IMR-90 (cell line): ENCODE measurements around the gene ARPIN. TPM values are rescaled to one million over a fixed set of nuclear protein-coding genes. Genes with fewer than 3 reads are reported as not detected.

Experiments
- ATAC-seq: fragments of 200-7000 bp; cut with Tn5 transposase; 2 replicates; pipeline ENCODE4 v1.9.1; 2020; ENCODE audit warnings: low read depth, mild to moderate bottlenecking, moderate library complexity
- BruUV-seq: library from RNA; stranded (reverse); fragments of 400-500 nt; replicated peaks from 2 replicates; lab custom pipeline; 2021; lab: Mats Ljungman, UMichigan
- CTCF ChIA-PET: fragments of 300-600 bp; formaldehyde crosslinking; extraction: SDS; loops from one replicate; lab custom pipeline; 2021; ENCODE audit warnings: antibody characterized with exemption; lab: Yijun Ruan, JAX
- POLR2A ChIA-PET: fragments of 300-600 bp; sonication (Branson Sonifier 250); formaldehyde crosslinking; loops from one replicate; lab custom pipeline; 2022; ENCODE audit warnings: antibody characterized with exemption; ENCODE audit not compliant: unreplicated experiment; lab: Charles Lee
- DNase-seq: peaks from one replicate; pipeline ENCODE4 v3.0.0; 2013
- H2AFZ ChIP-seq: replicated peaks from 2 replicates; pipeline ENCODE3; 2013; ENCODE audit warnings: low read length, mild to moderate bottlenecking; ENCODE audit not compliant: poor library complexity
- H2AK5ac ChIP-seq: 2 replicates; pipeline ENCODE4 v1.6.1; 2013; ENCODE audit warnings: low read depth, low read length, inconsistent platforms
- H2AK9ac ChIP-seq: replicated peaks from 2 replicates; pipeline ENCODE3; 2013; ENCODE audit warnings: mild to moderate bottlenecking, low read depth, low read length, moderate library complexity; ENCODE audit not compliant: poor library complexity
- H2BK120ac ChIP-seq: 2 replicates; pipeline ENCODE4 v1.6.1; 2013; ENCODE audit warnings: low read depth, low read length, inconsistent platforms
- H2BK15ac ChIP-seq: 3 replicates; pipeline ENCODE4 v1.6.1; 2013; ENCODE audit warnings: low read depth, low read length, inconsistent platforms
- H2BK20ac ChIP-seq: 2 replicates; pipeline ENCODE4 v1.6.1; 2013; ENCODE audit warnings: low read depth, mild to moderate bottlenecking, inconsistent platforms, low read length, moderate library complexity
- H2BK5ac ChIP-seq: 2 replicates; pipeline ENCODE4 v1.6.1; 2013; ENCODE audit warnings: mild to moderate bottlenecking, low read depth, low read length, inconsistent platforms; ENCODE audit not compliant: poor library complexity, severe bottlenecking
- H3K14ac ChIP-seq: replicated peaks from 2 replicates; pipeline ENCODE4 v1.6.1; 2013; ENCODE audit warnings: low read depth, low read length, inconsistent platforms
- H3K18ac ChIP-seq: 2 replicates; pipeline ENCODE4 v1.6.1; 2013; ENCODE audit warnings: low read depth, low read length, control low read depth
- H3K23ac ChIP-seq: 2 replicates; pipeline ENCODE4 v1.6.1; 2013; ENCODE audit warnings: low read depth, low read length, inconsistent platforms
- H3K27ac ChIP-seq: 2 replicates; pipeline ENCODE4 v1.5.1; 2013; ENCODE audit warnings: mild to moderate bottlenecking, control low read depth, low read length; ENCODE audit not compliant: insufficient read depth
- H3K27me3 ChIP-seq: 2 replicates; pipeline ENCODE4 v1.6.1; 2013; ENCODE audit warnings: low read length; ENCODE audit not compliant: control insufficient read depth, insufficient read depth
- H3K36me3 ChIP-seq: 2 replicates; pipeline ENCODE4 v1.6.1; 2013; ENCODE audit warnings: low read length, mixed read lengths; ENCODE audit not compliant: control insufficient read depth, insufficient read depth
- H3K4ac ChIP-seq: 2 replicates; pipeline ENCODE4 v1.6.1; 2013; ENCODE audit warnings: low read depth, low read length, inconsistent platforms
- H3K4me1 ChIP-seq: 2 replicates; pipeline ENCODE4 v1.6.1; 2013; ENCODE audit warnings: low read length, mixed read lengths; ENCODE audit not compliant: control insufficient read depth, insufficient read depth
- H3K4me2 ChIP-seq: 2 replicates; pipeline ENCODE4 v1.6.1; 2013; ENCODE audit warnings: low read depth, mild to moderate bottlenecking, control low read depth, low read length, moderate library complexity
- H3K4me3 ChIP-seq: 2 replicates; pipeline ENCODE4 v1.5.1; 2013; ENCODE audit warnings: low read depth, mild to moderate bottlenecking, control low read depth, low read length, moderate library complexity; ENCODE audit not compliant: insufficient read depth
- H3K56ac ChIP-seq: 2 replicates; pipeline ENCODE4 v1.6.1; 2013; ENCODE audit warnings: low read length, inconsistent platforms; ENCODE audit not compliant: insufficient read depth; ENCODE audit errors: extremely low read depth
- H3K79me1 ChIP-seq, 2 experiments: 2 replicates each; pipeline ENCODE4 v1.6.1; 2013; ENCODE audit warnings: low read length in 2 of 2, inconsistent platforms in 1 of 2, low read depth in 1 of 2
- H3K9ac ChIP-seq: 2 replicates; pipeline ENCODE4 v1.6.1; 2013; ENCODE audit warnings: low read depth, low read length, control low read depth
- H3K9me1 ChIP-seq: 2 replicates; pipeline ENCODE4 v1.6.1; 2013; ENCODE audit warnings: low read length, inconsistent platforms; ENCODE audit not compliant: insufficient read depth
- H3K9me3 ChIP-seq: 2 replicates; pipeline ENCODE4 v1.6.1; 2013; ENCODE audit warnings: low read length; ENCODE audit not compliant: control insufficient read depth, insufficient read depth
- H4K20me1 ChIP-seq: 2 replicates; pipeline ENCODE4 v1.6.1; 2013; ENCODE audit warnings: low read length, inconsistent platforms; ENCODE audit not compliant: insufficient read depth
- H4K5ac ChIP-seq: 2 replicates; pipeline ENCODE4 v1.6.1; 2013; ENCODE audit warnings: mild to moderate bottlenecking, low read depth, low read length, control low read depth
- H4K8ac ChIP-seq, 2 experiments: 2 replicates each; pipeline ENCODE4 v1.6.1; 2013; ENCODE audit warnings: low read depth in 2 of 2, low read length in 2 of 2, control low read depth in 1 of 2, inconsistent platforms in 1 of 2
- H4K91ac ChIP-seq: 2 replicates; pipeline ENCODE4 v1.6.1; 2013; ENCODE audit warnings: low read depth, low read length, inconsistent platforms; ENCODE audit not compliant: insufficient read depth
- CEBPB ChIP-seq: IDR thresholded peaks from 2 replicates; pipeline ENCODE4 v1.6.1; 2012; ENCODE audit warnings: low read depth, low read length, improper control_type of control experiment
- CHD1 ChIP-seq: IDR thresholded peaks from 2 replicates; pipeline ENCODE4 v1.6.1; 2012; ENCODE audit warnings: low read depth, low read length, improper control_type of control experiment
- MAZ ChIP-seq: IDR thresholded peaks from 2 replicates; pipeline ENCODE4 v1.6.1; 2012; ENCODE audit warnings: low read depth, mild to moderate bottlenecking, low read length, improper control_type of control experiment, moderate library complexity, borderline replicate concordance
- MXI1 ChIP-seq: IDR thresholded peaks from 2 replicates; pipeline ENCODE4 v1.6.1; 2012; ENCODE audit warnings: low read depth, mild to moderate bottlenecking, low read length, moderate library complexity, borderline replicate concordance
- NFE2L2 ChIP-seq: fragments of 150-350 bp; IDR thresholded peaks from 2 replicates; pipeline ENCODE4 v1.6.1; 2016; ENCODE audit warnings: low read depth, mild to moderate bottlenecking, low read length
- RCOR1 ChIP-seq: IDR thresholded peaks from 2 replicates; pipeline ENCODE4 v1.6.1; 2012; ENCODE audit warnings: mild to moderate bottlenecking, low read length, improper control_type of control experiment; ENCODE audit not compliant: insufficient replicate concordance
- RFX5 ChIP-seq: IDR thresholded peaks from 2 replicates; pipeline ENCODE4 v1.8.0; 2012; ENCODE audit warnings: low read depth, mild to moderate bottlenecking, low read length, moderate library complexity
- SMC3 ChIP-seq: fragments of 150-350 bp; IDR thresholded peaks from 2 replicates; pipeline ENCODE4 v1.6.1; 2016; ENCODE audit warnings: low read depth, mild to moderate bottlenecking, antibody characterized with exemption, low read length, moderate library complexity
- WGBS, 2 experiments: methylation state at CpG; one replicate each; pipeline versions ENCODE4 v1.1.5 to v1.1.7; 2013; ENCODE audit warnings: missing lambda C conversion rate in 2 of 2; ENCODE audit not compliant: insufficient read length in 1 of 2; ENCODE audit errors: extremely low coverage in 2 of 2; 5-methylcytosine and 5-hydroxymethylcytosine counted together
- dilution Hi-C: fragments of 300-500 bp; cut with HindIII; formaldehyde crosslinking; loops from one replicate; pipeline ENCODE4 v1.14.3; 2018; ENCODE audit warnings: low sequenced_read_pairs; ENCODE audit not compliant: unreplicated experiment
- in situ Hi-C: fragments of 300-500 bp; cut with MboI; formaldehyde crosslinking; loops from 3 replicates; pipeline ENCODE4 v1.14.3; 2019; ENCODE audit warnings: low sequenced_read_pairs, inconsistent platforms, mixed read lengths
- intact Hi-C: fragments of 100-400 bp; cut with micrococcal nuclease; formaldehyde crosslinking; loops from 2 replicates; pipeline ENCODE4 v1.10.0; 2022
- polyA plus RNA-seq, 3 experiments: library from polyadenylated mRNA; depleted of rRNA; stranded (reverse); fragments of >200 nt; gene quantifications; 2 replicates each; pipeline ENCODE4 v1.2.3, GENCODE V29; 2012; ENCODE audit warnings: low replicate concordance in 1 of 3
- total RNA-seq: library from RNA; depleted of rRNA; stranded (reverse); fragments of >200 nt; gene quantifications from 2 replicates; pipeline ENCODE4 v1.2.3, GENCODE V29; 2012
- TF ChIP-seq, protein P1 (sequence below): conservative IDR thresholded peaks from 2 replicates; pipeline ENCODE4 v1.5.1; 2012; ENCODE audit warnings: mild to moderate bottlenecking, low read depth, low read length, improper control_type of control experiment
- TF ChIP-seq, protein P2 (sequence below): fragments of 150-350 bp; IDR thresholded peaks from 2 replicates; pipeline ENCODE4 v1.6.1; 2016; ENCODE audit warnings: low read depth, mild to moderate bottlenecking, low read length, moderate library complexity, borderline replicate concordance

ARPIN gene
- total and polyA plus RNA-seq, 2 of the 4 experiments (the other 2 are of a cell fraction): 3.9 to 8.8 TPM

DNA sequence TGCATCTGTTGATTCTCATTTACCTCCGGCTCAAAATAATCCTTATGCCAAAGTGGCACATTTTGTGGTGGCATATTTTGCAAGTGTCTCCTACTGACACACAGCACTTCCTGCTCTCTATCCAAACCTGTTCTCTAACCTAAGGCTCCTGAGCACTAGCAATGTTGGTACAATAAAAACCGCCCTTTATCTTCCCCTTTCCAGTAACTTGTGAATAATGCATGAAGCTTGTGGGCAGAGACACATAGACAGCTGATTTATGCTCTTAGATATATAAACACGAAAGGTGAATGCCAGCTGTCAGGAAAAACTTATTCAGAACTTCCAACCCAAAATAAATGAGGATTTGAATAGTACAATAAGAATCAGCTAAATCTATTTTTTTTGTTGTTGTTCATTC lies 34.6 kb upstream of the ARPIN start:
- BruUV-seq: no TSS peak
- no peak overlapping the region for H2AK9ac ChIP-seq
- H3K9me3 ChIP-seq: peaks cover 2% of the 10 kb centered on the region; the same call in 1 of the 2 replicates
- no peak overlapping the region for H2BK15ac ChIP-seq
- DNase-seq (no peak), ATAC-seq (no peak)
- no peak overlapping the region for H2AK5ac ChIP-seq
- no peak overlapping the region for H4K8ac ChIP-seq
- ChIA-PET POLR2A (interaction anchor here (0.5 kb wide), 1 partner anchor 42 kb away, joined by 3 read pairs; no protein-coding TSS in a partner anchor), CTCF (no interaction called here)
- no peak overlapping the region for H3K18ac ChIP-seq
- TF ChIP-seq CEBPB: no peak
- TF ChIP-seq, protein P1, sequence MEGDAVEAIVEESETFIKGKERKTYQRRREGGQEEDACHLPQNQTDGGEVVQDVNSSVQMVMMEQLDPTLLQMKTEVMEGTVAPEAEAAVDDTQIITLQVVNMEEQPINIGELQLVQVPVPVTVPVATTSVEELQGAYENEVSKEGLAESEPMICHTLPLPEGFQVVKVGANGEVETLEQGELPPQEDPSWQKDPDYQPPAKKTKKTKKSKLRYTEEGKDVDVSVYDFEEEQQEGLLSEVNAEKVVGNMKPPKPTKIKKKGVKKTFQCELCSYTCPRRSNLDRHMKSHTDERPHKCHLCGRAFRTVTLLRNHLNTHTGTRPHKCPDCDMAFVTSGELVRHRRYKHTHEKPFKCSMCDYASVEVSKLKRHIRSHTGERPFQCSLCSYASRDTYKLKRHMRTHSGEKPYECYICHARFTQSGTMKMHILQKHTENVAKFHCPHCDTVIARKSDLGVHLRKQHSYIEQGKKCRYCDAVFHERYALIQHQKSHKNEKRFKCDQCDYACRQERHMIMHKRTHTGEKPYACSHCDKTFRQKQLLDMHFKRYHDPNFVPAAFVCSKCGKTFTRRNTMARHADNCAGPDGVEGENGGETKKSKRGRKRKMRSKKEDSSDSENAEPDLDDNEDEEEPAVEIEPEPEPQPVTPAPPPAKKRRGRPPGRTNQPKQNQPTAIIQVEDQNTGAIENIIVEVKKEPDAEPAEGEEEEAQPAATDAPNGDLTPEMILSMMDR: no peak
- no peak for TF ChIP-seq MXI1
- TF ChIP-seq MAZ: no peak
- no peak for TF ChIP-seq SMC3
- TF ChIP-seq CHD1: no peak
- no peak for TF ChIP-seq RCOR1
- TF ChIP-seq, protein P2, sequence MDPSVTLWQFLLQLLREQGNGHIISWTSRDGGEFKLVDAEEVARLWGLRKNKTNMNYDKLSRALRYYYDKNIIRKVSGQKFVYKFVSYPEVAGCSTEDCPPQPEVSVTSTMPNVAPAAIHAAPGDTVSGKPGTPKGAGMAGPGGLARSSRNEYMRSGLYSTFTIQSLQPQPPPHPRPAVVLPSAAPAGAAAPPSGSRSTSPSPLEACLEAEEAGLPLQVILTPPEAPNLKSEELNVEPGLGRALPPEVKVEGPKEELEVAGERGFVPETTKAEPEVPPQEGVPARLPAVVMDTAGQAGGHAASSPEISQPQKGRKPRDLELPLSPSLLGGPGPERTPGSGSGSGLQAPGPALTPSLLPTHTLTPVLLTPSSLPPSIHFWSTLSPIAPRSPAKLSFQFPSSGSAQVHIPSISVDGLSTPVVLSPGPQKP: no peak
- TF ChIP-seq RFX5: no peak
- no peak for TF ChIP-seq NFE2L2
- no peak overlapping the region for H2BK5ac ChIP-seq
- no peak overlapping the region for H3K9ac ChIP-seq
- H3K14ac ChIP-seq: no peak overlapping the region
- no peak overlapping the region for H3K4me3 ChIP-seq
- H3K4me2 ChIP-seq: no peak overlapping the region
- dilution Hi-C loops: no loop called here
- WGBS, 2 experiments: no CpG with 5 or more reads among the region's 3 CpGs
- H3K27me3 ChIP-seq: peaks cover 2% of the 10 kb centered on the region
- no peak overlapping the region for H2BK120ac ChIP-seq
- no peak overlapping the region for H3K27ac ChIP-seq
- in situ Hi-C loops: no loop called here
- no peak overlapping the region for H2AFZ ChIP-seq
- H4K5ac ChIP-seq: no peak overlapping the region
- intact Hi-C loops: no loop called here
- H3K36me3 ChIP-seq: no peaks in the 10 kb centered on the region
- no peaks in the 10 kb centered on the region for H3K79me1 ChIP-seq
- no peak overlapping the region for H3K56ac ChIP-seq
- H3K9me1 ChIP-seq: no peaks in the 10 kb centered on the region
- no peaks in the 10 kb centered on the region for H3K4me1 ChIP-seq
- H3K4ac ChIP-seq: no peak overlapping the region
- H4K91ac ChIP-seq: no peak overlapping the region
- H3K23ac ChIP-seq: no peak overlapping the region
- no peak overlapping the region for H2BK20ac ChIP-seq
- H4K20me1 ChIP-seq: no peaks in the 10 kb centered on the region
